Measurements from ENCODE around the gene TMEM59L. TPM values are rescaled to one million over a fixed set of nuclear protein-coding genes. Genes with fewer than 3 reads are reported as not detected.

The TMEM59L gene
- total and polyA plus RNA-seq, 10 of the 15 experiments (the other 5 are each of a cell fraction or from before 2014, with no cell fraction given) = 0.06 TPM; not detected in 9

- no peak overlapping the region for H3K4me2 ChIP-seq (ENCODE audit: control insufficient read depth, insufficient read depth)
- H3K4me3 ChIP-seq = no peak overlapping the region
- no peaks in the 10 kb centered on the region for H3K79me2 ChIP-seq (ENCODE audit: control insufficient read depth, insufficient read depth, low read length)
- SMC1A ChIA-PET (ENCODE audit: uncharacterized antibody, unreplicated experiment) = interaction anchor here (0.6 kb wide), 1 partner anchor 244 kb away, joined by 3 read pairs; no protein-coding TSS in a partner anchor
- H3K36me3 ChIP-seq (ENCODE audit: control insufficient read depth in 2 of 2, insufficient read depth in 2 of 2, low read length in 1 of 2) = no peaks in the 10 kb centered on the region
- H3K9ac ChIP-seq (ENCODE audit: control insufficient read depth, insufficient read depth, low read length) = no peak overlapping the region
- ATAC-seq (no peak), FAIRE-seq (no peak), DNase-seq (ENCODE audit: low read depth, low spot score) (no peak)
- CTCF ChIA-PET = interaction anchor here (0.7 kb wide), 1 partner anchor 14 kb away, joined by 4 read pairs; no protein-coding TSS in a partner anchor
- peaks cover 11% of the 10 kb centered on the region in 2 experiments for H3K27me3 ChIP-seq (replicated peaks in 1 of 2; ENCODE audit: control insufficient read depth in 2 of 2, insufficient read depth in 2 of 2, low read length in 1 of 2)
- peaks cover 2% of the 10 kb centered on the region; the same call in 1 of the 2 replicates for H4K20me1 ChIP-seq (ENCODE audit: control insufficient read depth, insufficient read depth)
- H2AFZ ChIP-seq (ENCODE audit: control insufficient read depth, low read depth, low read length) = no peak overlapping the region
- TF ChIP-seq POU2F2 (IDR thresholded peaks at IDR 0.05; ENCODE audit: borderline replicate concordance, low read depth, low read length) = no peak
- TF ChIP-seq ZZZ3 (IDR thresholded peaks at IDR 0.05; ENCODE audit: control insufficient read depth, insufficient read length, low read depth) = no peak
- no peak for TF ChIP-seq ATF7 (IDR thresholded peaks at IDR 0.05; ENCODE audit: low read depth)
- TF ChIP-seq JUNB (IDR thresholded peaks at IDR 0.05) = no peak
- no peak for TF ChIP-seq ESRRA (IDR thresholded peaks at IDR 0.05; ENCODE audit: low read length)
- TF ChIP-seq, protein P1, sequence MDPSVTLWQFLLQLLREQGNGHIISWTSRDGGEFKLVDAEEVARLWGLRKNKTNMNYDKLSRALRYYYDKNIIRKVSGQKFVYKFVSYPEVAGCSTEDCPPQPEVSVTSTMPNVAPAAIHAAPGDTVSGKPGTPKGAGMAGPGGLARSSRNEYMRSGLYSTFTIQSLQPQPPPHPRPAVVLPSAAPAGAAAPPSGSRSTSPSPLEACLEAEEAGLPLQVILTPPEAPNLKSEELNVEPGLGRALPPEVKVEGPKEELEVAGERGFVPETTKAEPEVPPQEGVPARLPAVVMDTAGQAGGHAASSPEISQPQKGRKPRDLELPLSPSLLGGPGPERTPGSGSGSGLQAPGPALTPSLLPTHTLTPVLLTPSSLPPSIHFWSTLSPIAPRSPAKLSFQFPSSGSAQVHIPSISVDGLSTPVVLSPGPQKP (IDR thresholded peaks at IDR 0.05; ENCODE audit: low read depth, low read length) = no peak
- no peak for TF ChIP-seq CUX1 (IDR thresholded peaks at IDR 0.05; ENCODE audit: insufficient replicate concordance, low read depth, low read length)
- no peak for TF ChIP-seq BCLAF1 (IDR thresholded peaks at IDR 0.05)
- no peak for TF ChIP-seq RELA (IDR thresholded peaks at IDR 0.05; ENCODE audit: borderline replicate concordance, partially characterized antibody)
- no peak for TF ChIP-seq MAX (IDR thresholded peaks at IDR 0.05; ENCODE audit: low read depth, low read length)
- TF ChIP-seq PAX5 (IDR thresholded peaks at IDR 0.05; ENCODE audit: borderline replicate concordance, low read depth, low read length) = no peak
- no peak for TF ChIP-seq RBBP5 (conservative IDR thresholded peaks at IDR 0.05)
- no peak for TF ChIP-seq ZSCAN29 (IDR thresholded peaks at IDR 0.05)
- TF ChIP-seq PBX3 (IDR thresholded peaks at IDR 0.05; ENCODE audit: insufficient replicate concordance, low read depth, low read length) = no peak
- no peaks in the 10 kb centered on the region for H3K4me1 ChIP-seq (ENCODE audit: control insufficient read depth, insufficient read depth, low read length)
- RAD21 ChIA-PET (ENCODE audit: unreplicated experiment) = no interaction called here
- intact Hi-C loops (cut with micrococcal nuclease; ENCODE audit: unreplicated experiment) (no loop called here), in situ Hi-C loops (cut with MboI) (no loop called here)
- WGBS (ENCODE audit: insufficient coverage, insufficient replicate concordance, low lambda C conversion rate, missing lambda C conversion rate) = 33% methylated on average over 3 of the region's 3 CpGs
- no TSS peak for BruUV-seq (replicated peaks)
- no peaks in the 10 kb centered on the region for H3K9me3 ChIP-seq (replicated peaks; ENCODE audit: control insufficient read depth, insufficient read depth, low read length)
- no peak overlapping the region for H3K27ac ChIP-seq (ENCODE audit: control insufficient read depth, insufficient read depth)
- POLR2A ChIA-PET = no interaction called here
Observed at GRCh38 chr19:18616023-18616422, 3.4 kb downstream of the TMEM59L start.
